Thyroid gland (tissue), 4 donors: ENCODE results near the gene CCDC68. TPM values are rescaled to one million over a fixed set of nuclear protein-coding genes. Genes with fewer than 3 reads are reported as not detected.

Experiments
- DNase-seq, 2 donors: peaks; one replicate each; pipeline ENCODE4 v3.0.0-alpha.2; 2019
- H3K27ac ChIP-seq, 3 donors: fragments of 200-600 bp; sonication (generic); 1 replicate in 2 of 3; 2 replicates in 1 of 3; pipeline ENCODE4 v1.5.1; 2016 to 2019; ENCODE audit warnings: mild to moderate bottlenecking in 1 of 3, moderate library complexity in 1 of 3
- H3K27me3 ChIP-seq: fragments of 200-600 bp; sonication (generic); one replicate; pipeline ENCODE4 v1.5.1; 2019
- H3K36me3 ChIP-seq, 2 donors: fragments of 200-600 bp; sonication (generic); one replicate each; pipeline ENCODE4 v1.5.1; 2016 to 2019
- H3K4me1 ChIP-seq, 2 donors: fragments of 200-600 bp; sonication (generic); one replicate each; pipeline ENCODE4 v1.5.1; 2017 to 2019
- H3K4me3 ChIP-seq, 3 donors: fragments of 200-600 bp; sonication (generic); replicated peaks in 1 of 3; 1 replicate in 2 of 3; 2 replicates in 1 of 3; pipeline ENCODE4 v1.5.1; 2016; ENCODE audit warnings: mild to moderate bottlenecking in 1 of 3
- H3K9me3 ChIP-seq: fragments of 200-600 bp; sonication (generic); one replicate; pipeline ENCODE4 v1.5.1; 2017
- POLR2A ChIP-seq, 2 donors: fragments of 450-650 bp; IDR thresholded peaks; one replicate each; pipeline ENCODE4 v1.6.1; 2017; ENCODE audit warnings: antibody characterized with exemption in 2 of 2, mild to moderate bottlenecking in 2 of 2, moderate library complexity in 1 of 2
- WGBS, 2 donors: methylation state at CpG; one replicate each; pipeline ENCODE4 v1.1.5; 2017; 5-methylcytosine and 5-hydroxymethylcytosine counted together
- intact Hi-C: fragments of 100-400 bp; cut with DNase I; formaldehyde crosslinking; loops from one replicate; pipeline ENCODE4 v1.15.1; 2023
- total RNA-seq, 4 donors: library from RNA; depleted of rRNA; stranded (reverse); fragments of >200 nt; gene quantifications; one replicate each; pipeline ENCODE4 v1.2.3, GENCODE V29; 2016
- TF ChIP-seq, protein P1 (sequence below), 6 experiments: fragments of 200-600 bp in 3 of 6; fragments of 450-650 bp in 3 of 6; sonication (generic) in 3 of 6; IDR thresholded peaks; one replicate each; pipeline ENCODE4 v1.5.1; 2016 to 2019; ENCODE audit warnings: antibody characterized with exemption in 6 of 6, mild to moderate bottlenecking in 2 of 6, inconsistent platforms in 1 of 6, moderate library complexity in 1 of 6

The CCDC68 gene
- total RNA-seq, 4 donors from 2014 or later, result 1.4 to 16.2 (median 3.4) TPM

DNA sequence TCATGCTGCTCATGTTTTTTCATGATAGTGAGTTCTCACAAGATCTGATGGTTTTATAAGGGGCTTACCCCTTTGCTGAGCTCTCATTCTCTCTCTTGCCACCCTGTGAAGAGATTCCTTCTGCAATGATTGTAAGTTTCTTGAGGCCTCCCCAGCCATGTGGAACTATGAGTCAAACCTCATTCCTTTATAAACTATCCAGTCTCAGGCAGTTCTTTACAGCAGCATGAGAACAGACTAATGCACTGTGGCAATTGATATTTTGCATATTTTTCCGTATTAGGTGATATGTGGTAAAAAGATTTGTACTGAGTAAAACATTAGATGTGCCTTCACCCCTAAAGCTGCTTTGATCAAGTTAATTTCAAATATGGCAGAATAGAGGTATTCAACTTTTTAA is 82.2 kb downstream of the CCDC68 start:
- H3K27ac ChIP-seq, result no peak overlapping the region
- no peaks in the 10 kb centered on the region for H3K27me3 ChIP-seq
- H3K36me3 ChIP-seq, result no peaks in the 10 kb centered on the region
- intact Hi-C loops, result no loop called here
- DNase-seq, result no peak
- no peak for TF ChIP-seq POLR2A (IDR thresholded peaks at IDR 0.05)
- TF ChIP-seq, protein P1, sequence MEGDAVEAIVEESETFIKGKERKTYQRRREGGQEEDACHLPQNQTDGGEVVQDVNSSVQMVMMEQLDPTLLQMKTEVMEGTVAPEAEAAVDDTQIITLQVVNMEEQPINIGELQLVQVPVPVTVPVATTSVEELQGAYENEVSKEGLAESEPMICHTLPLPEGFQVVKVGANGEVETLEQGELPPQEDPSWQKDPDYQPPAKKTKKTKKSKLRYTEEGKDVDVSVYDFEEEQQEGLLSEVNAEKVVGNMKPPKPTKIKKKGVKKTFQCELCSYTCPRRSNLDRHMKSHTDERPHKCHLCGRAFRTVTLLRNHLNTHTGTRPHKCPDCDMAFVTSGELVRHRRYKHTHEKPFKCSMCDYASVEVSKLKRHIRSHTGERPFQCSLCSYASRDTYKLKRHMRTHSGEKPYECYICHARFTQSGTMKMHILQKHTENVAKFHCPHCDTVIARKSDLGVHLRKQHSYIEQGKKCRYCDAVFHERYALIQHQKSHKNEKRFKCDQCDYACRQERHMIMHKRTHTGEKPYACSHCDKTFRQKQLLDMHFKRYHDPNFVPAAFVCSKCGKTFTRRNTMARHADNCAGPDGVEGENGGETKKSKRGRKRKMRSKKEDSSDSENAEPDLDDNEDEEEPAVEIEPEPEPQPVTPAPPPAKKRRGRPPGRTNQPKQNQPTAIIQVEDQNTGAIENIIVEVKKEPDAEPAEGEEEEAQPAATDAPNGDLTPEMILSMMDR (IDR thresholded peaks at IDR 0.05), result no peak
- no peaks in the 10 kb centered on the region for H3K4me1 ChIP-seq
- 93 to 97% methylated on average over 1 of the region's 1 CpG for WGBS, 2 donors
- no peak overlapping the region for H3K4me3 ChIP-seq
- H3K9me3 ChIP-seq, result no peaks in the 10 kb centered on the region

- Histone ChIP-seq H3K4me3 (no peak overlapping the region), H3K27ac (no peak overlapping the region), H3K4me1 (no peaks in the 10 kb centered on the region), H3K9me3 (no peaks in the 10 kb centered on the region), H3K36me3 (no peaks in the 10 kb centered on the region), H3K27me3 (no peaks in the 10 kb centered on the region)
- DNase-seq, result no peak
- intact Hi-C loops, result no loop called here
- WGBS, 2 donors, result 72 to 80% methylated on average over 3 of the region's 3 CpGs
- TF ChIP-seq, protein P1 (IDR thresholded peaks at IDR 0.05), result no peak
- no peak for TF ChIP-seq POLR2A (IDR thresholded peaks at IDR 0.05)
Observed at GRCh38 chr18:54875063-54875462, 84.2 kb downstream of the CCDC68 start.

GRCh38 chr18:54873884-54874255 is 85.4 kb downstream of the CCDC68 start:
- no peak overlapping the region for H3K4me3 ChIP-seq
- intact Hi-C loops, result no loop called here
- no peaks in the 10 kb centered on the region for H3K36me3 ChIP-seq
- no peaks in the 10 kb centered on the region for H3K9me3 ChIP-seq
- no peaks in the 10 kb centered on the region for H3K27me3 ChIP-seq
- no peak overlapping the region for H3K27ac ChIP-seq
- TF ChIP-seq, protein P1 (IDR thresholded peaks at IDR 0.05), result no peak
- no peak for TF ChIP-seq POLR2A (IDR thresholded peaks at IDR 0.05)
- no peak for DNase-seq
- no peaks in the 10 kb centered on the region for H3K4me1 ChIP-seq
- WGBS, 2 donors, result 74 to 86% methylated on average over 2 of the region's 2 CpGs

DNA sequence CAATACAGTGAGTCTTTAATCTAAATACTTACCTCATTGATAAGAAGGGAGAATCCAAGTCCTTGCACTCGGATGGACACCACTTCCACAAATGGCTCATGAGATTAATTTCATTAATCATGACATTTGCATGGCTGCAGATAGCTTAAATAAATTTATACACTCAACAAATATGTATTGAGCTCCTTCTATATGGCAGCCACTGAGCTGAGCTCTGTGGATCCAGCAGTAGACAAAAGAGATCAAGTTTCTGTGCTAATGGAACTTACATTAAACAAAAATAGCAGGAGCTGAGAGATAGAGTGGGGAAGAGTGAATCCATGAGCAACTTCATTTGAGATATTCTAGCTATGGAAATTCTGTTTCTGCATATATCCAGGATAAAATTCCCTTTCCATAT is 86.6 kb downstream of the CCDC68 start:
- Histone ChIP-seq H3K36me3 (no peaks in the 10 kb centered on the region), H3K4me3 (no peak overlapping the region), H3K4me1 (no peaks in the 10 kb centered on the region), H3K27ac (no peak overlapping the region), H3K9me3 (no peaks in the 10 kb centered on the region), H3K27me3 (no peaks in the 10 kb centered on the region)
- no peak for TF ChIP-seq POLR2A (IDR thresholded peaks at IDR 0.05)
- TF ChIP-seq, protein P1 (IDR thresholded peaks at IDR 0.05), result no peak
- WGBS, 2 donors, result 82 to 94% methylated on average over 1 of the region's 1 CpG
- no peak for DNase-seq
- intact Hi-C loops, result no loop called here

- intact Hi-C loops, result no loop called here
- no peaks in the 10 kb centered on the region for H3K36me3 ChIP-seq
- H3K9me3 ChIP-seq, result no peaks in the 10 kb centered on the region
- H3K27ac ChIP-seq, result no peak overlapping the region
- no peak for TF ChIP-seq POLR2A (IDR thresholded peaks at IDR 0.05)
- TF ChIP-seq, protein P1 (IDR thresholded peaks at IDR 0.05), result no peak
- DNase-seq, result no peak
- no peak overlapping the region for H3K4me3 ChIP-seq
- H3K4me1 ChIP-seq, result no peaks in the 10 kb centered on the region
- 87% methylated on average over 6 of the region's 6 CpGs for WGBS, 2 donors
- no peaks in the 10 kb centered on the region for H3K27me3 ChIP-seq
Observed at GRCh38 chr18:54871231-54871630, 88.0 kb downstream of the CCDC68 start.
